HL-60 (cell line): ENCODE measurements around the gene DDX60.

Source experiments
- DNase-seq, 2 experiments: peaks; one replicate each; pipeline ENCODE4 v3.0.0-alpha.2; 2010 to 2020; ENCODE audit warnings: low read depth in 1 of 2, low spot score in 1 of 2
- H3K27ac ChIP-seq: fragments of 250-450 bp; sonication (Bioruptor Pico); replicated peaks from 2 replicates; pipeline ENCODE4 v1.5.1; 2020; ENCODE audit warnings: mild to moderate bottlenecking, moderate library complexity
- H3K27me3 ChIP-seq: fragments of 250-450 bp; sonication (Bioruptor Pico); 2 replicates; pipeline ENCODE4 v1.5.1; 2021; ENCODE audit warnings: mild to moderate bottlenecking, moderate library complexity; ENCODE audit not compliant: insufficient read depth, poor library complexity, severe bottlenecking
- H3K4me3 ChIP-seq: replicated peaks from 2 replicates; pipeline ENCODE4 v1.5.1; 2011; ENCODE audit warnings: mild to moderate bottlenecking, control low read depth, low read length; ENCODE audit not compliant: insufficient read depth
- GABPA ChIP-seq: IDR thresholded peaks from 2 replicates; pipeline ENCODE4 v1.6.1; 2012; ENCODE audit warnings: low read depth
- POLR2AphosphoS5 ChIP-seq: IDR thresholded peaks from 2 replicates; pipeline ENCODE4 v1.6.1; 2012; ENCODE audit warnings: low read depth
- SPI1 ChIP-seq: IDR thresholded peaks from 2 replicates; pipeline ENCODE4 v1.6.1; 2012; ENCODE audit warnings: low read depth, mild to moderate bottlenecking, borderline replicate concordance
- TF ChIP-seq, protein P1 (sequence below): IDR thresholded peaks from 2 replicates; pipeline ENCODE4 v1.6.1; 2012; ENCODE audit warnings: low read depth; ENCODE audit not compliant: insufficient replicate concordance
- TF ChIP-seq, protein P2 (sequence below): IDR thresholded peaks from one replicate; pipeline ENCODE4 v1.5.1; 2011; ENCODE audit warnings: low read length, control low read depth, inconsistent platforms; ENCODE audit not compliant: insufficient read depth

DDX60 gene

DNA sequence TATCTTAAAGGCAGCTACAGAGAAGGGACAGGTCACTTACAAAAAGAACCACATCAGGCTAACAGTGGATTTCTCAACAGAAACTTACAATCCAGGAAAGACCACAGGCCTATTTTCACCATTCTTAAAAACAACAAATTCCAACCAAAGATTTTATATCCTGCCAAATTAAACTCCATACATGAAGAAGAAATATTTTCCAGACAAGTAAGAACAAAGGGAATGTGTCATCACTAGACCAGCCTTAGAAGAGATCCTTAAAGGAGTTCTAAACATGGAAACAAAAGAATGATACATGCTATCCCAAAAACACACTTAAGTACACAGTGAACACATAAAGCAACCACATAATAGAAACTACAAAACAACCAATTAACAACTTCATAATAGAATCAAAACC, 120.6 kb downstream of the DDX60 start:
- Histone ChIP-seq H3K27ac (no peak overlapping the region), H3K27me3 (no peaks in the 10 kb centered on the region), H3K4me3 (no peak overlapping the region)
- TF ChIP-seq SPI1, result no peak
- TF ChIP-seq, protein P1, sequence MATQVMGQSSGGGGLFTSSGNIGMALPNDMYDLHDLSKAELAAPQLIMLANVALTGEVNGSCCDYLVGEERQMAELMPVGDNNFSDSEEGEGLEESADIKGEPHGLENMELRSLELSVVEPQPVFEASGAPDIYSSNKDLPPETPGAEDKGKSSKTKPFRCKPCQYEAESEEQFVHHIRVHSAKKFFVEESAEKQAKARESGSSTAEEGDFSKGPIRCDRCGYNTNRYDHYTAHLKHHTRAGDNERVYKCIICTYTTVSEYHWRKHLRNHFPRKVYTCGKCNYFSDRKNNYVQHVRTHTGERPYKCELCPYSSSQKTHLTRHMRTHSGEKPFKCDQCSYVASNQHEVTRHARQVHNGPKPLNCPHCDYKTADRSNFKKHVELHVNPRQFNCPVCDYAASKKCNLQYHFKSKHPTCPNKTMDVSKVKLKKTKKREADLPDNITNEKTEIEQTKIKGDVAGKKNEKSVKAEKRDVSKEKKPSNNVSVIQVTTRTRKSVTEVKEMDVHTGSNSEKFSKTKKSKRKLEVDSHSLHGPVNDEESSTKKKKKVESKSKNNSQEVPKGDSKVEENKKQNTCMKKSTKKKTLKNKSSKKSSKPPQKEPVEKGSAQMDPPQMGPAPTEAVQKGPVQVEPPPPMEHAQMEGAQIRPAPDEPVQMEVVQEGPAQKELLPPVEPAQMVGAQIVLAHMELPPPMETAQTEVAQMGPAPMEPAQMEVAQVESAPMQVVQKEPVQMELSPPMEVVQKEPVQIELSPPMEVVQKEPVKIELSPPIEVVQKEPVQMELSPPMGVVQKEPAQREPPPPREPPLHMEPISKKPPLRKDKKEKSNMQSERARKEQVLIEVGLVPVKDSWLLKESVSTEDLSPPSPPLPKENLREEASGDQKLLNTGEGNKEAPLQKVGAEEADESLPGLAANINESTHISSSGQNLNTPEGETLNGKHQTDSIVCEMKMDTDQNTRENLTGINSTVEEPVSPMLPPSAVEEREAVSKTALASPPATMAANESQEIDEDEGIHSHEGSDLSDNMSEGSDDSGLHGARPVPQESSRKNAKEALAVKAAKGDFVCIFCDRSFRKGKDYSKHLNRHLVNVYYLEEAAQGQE, result no peak
- no peak for DNase-seq

GRCh38 chr4:168188754-168189153, 129.8 kb downstream of the DDX60 start:
- no peak for DNase-seq
- Histone ChIP-seq H3K27me3 (no peaks in the 10 kb centered on the region), H3K4me3 (no peak overlapping the region), H3K27ac (no peak overlapping the region)
- TF ChIP-seq GABPA, result no peak
- TF ChIP-seq POLR2AphosphoS5, result no peak
- TF ChIP-seq, protein P1, result no peak
- TF ChIP-seq, protein P2, sequence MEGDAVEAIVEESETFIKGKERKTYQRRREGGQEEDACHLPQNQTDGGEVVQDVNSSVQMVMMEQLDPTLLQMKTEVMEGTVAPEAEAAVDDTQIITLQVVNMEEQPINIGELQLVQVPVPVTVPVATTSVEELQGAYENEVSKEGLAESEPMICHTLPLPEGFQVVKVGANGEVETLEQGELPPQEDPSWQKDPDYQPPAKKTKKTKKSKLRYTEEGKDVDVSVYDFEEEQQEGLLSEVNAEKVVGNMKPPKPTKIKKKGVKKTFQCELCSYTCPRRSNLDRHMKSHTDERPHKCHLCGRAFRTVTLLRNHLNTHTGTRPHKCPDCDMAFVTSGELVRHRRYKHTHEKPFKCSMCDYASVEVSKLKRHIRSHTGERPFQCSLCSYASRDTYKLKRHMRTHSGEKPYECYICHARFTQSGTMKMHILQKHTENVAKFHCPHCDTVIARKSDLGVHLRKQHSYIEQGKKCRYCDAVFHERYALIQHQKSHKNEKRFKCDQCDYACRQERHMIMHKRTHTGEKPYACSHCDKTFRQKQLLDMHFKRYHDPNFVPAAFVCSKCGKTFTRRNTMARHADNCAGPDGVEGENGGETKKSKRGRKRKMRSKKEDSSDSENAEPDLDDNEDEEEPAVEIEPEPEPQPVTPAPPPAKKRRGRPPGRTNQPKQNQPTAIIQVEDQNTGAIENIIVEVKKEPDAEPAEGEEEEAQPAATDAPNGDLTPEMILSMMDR, result no peak
- TF ChIP-seq SPI1, result peak; percentile 41; the same call in 1 of the 2 replicates

- no peak overlapping the region for H3K4me3 ChIP-seq
- TF ChIP-seq, protein P1, result no peak
- TF ChIP-seq GABPA, result no peak
- TF ChIP-seq, protein P2, result no peak
- TF ChIP-seq POLR2AphosphoS5, result no peak
- no peak for TF ChIP-seq SPI1
- DNase-seq, result no peak
- no peaks in the 10 kb centered on the region for H3K27me3 ChIP-seq
- H3K27ac ChIP-seq, result no peak overlapping the region
Observed at GRCh38 chr4:168183717-168184571, 134.6 kb downstream of the DDX60 start.
